Ovary (tissue), 3 donors: ENCODE data around the gene ARHGEF33.

ENCODE experiments used
- EP300 ChIP-seq: sonication (generic); formaldehyde crosslinking; IDR thresholded peaks from one replicate; pipeline ENCODE4 v1.6.1; 2017; ENCODE audit warnings: antibody characterized with exemption
- POLR2A ChIP-seq: fragments of 450-650 bp; IDR thresholded peaks from one replicate; pipeline ENCODE4 v1.6.1; 2017; ENCODE audit warnings: antibody characterized with exemption, mild to moderate bottlenecking, moderate library complexity
- TF ChIP-seq, protein P1 (sequence below), 3 donors: fragments of 450-650 bp in 2 of 3; fragments of 200-600 bp in 1 of 3; IDR thresholded peaks; one replicate each; pipeline versions ENCODE4 v1.5.1 to v1.8.0; 2016 to 2022; ENCODE audit warnings: antibody characterized with exemption in 3 of 3, mild to moderate bottlenecking in 1 of 3
- donor health status: DM: no; HTN: no; CAD: no.

DNA sequence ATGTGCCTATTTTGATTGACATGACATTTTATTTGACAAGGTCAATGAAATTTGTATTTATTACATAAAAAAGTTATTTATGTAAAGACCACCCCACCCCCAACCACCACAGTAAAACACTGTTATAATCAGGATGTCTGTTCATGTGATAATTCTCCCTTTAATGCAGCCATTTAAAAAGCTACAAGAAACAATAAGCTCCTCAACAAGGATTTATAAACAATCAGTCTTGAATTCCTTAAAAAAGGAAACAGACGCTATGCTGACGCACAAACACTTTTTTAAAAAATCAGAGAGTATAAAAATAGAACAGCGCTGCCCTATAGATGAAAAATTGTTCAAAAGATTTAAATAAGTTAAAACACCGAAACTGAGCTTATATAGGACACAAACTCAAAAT, 129.0 kb downstream of the ARHGEF33 start:
- TF ChIP-seq, protein P1, sequence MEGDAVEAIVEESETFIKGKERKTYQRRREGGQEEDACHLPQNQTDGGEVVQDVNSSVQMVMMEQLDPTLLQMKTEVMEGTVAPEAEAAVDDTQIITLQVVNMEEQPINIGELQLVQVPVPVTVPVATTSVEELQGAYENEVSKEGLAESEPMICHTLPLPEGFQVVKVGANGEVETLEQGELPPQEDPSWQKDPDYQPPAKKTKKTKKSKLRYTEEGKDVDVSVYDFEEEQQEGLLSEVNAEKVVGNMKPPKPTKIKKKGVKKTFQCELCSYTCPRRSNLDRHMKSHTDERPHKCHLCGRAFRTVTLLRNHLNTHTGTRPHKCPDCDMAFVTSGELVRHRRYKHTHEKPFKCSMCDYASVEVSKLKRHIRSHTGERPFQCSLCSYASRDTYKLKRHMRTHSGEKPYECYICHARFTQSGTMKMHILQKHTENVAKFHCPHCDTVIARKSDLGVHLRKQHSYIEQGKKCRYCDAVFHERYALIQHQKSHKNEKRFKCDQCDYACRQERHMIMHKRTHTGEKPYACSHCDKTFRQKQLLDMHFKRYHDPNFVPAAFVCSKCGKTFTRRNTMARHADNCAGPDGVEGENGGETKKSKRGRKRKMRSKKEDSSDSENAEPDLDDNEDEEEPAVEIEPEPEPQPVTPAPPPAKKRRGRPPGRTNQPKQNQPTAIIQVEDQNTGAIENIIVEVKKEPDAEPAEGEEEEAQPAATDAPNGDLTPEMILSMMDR (IDR thresholded peaks at IDR 0.05) = no peak
- TF ChIP-seq POLR2A (no peak), EP300 (no peak)
